ENCODE results near the gene RAD23A.
"Not testable (repeated sequence)": the region's sequence is repeated elsewhere in the genome, so short reads cannot be mapped to it uniquely, and the experiment has no call there.

Gene RAD23A

DNA sequence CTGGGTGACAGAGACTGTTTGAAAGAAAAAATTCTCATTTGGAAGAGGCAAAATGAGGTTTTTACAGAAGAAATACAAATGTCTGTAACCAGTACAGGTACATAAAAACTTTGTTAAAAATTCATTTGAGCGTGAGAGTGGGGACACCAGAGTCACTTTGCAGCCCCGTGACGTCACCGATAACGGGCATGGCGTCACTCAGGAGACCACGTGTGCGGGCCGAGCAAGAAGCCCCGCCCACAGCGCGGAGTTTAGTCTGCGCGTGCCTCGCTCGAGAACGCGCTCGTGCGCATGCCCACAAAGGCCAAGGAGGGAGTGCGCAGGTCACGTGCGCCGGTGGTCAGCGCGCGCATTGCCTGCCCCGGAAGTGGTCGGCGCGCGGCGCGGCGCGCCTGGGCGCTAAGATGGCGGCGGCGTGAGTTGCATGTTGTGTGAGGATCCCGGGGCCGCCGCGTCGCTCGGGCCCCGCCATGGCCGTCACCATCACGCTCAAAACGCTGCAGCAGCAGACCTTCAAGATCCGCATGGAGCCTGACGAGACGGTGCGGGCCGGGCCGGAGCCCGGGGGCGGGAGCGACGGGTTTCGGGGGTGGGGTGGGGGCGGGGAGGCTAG lies at the start of gene RAD23A:
RAD23A (plus strand) TSS at position 384 of the 613 bp plus-strand sequence; CDS start at position 471, 87 bp downstream.
- Mint-ChIP-seq H3K36me3 (ENCODE audit: low read depth) (peaks cover 95% of the 10 kb centered on the region), H3K9me3 (no peaks in the 10 kb centered on the region), H3K27me3 (no peaks in the 10 kb centered on the region), H3K4me3 (peak within 1 kb of the TSS; percentile 92), H3K4me1 (ENCODE audit: low read depth) (peaks cover 71% of the 10 kb centered on the region), H3K27ac (peak within 1 kb of the TSS; percentile 95)
- intact Hi-C loops (cut with micrococcal nuclease) = no loop called here

DNA sequence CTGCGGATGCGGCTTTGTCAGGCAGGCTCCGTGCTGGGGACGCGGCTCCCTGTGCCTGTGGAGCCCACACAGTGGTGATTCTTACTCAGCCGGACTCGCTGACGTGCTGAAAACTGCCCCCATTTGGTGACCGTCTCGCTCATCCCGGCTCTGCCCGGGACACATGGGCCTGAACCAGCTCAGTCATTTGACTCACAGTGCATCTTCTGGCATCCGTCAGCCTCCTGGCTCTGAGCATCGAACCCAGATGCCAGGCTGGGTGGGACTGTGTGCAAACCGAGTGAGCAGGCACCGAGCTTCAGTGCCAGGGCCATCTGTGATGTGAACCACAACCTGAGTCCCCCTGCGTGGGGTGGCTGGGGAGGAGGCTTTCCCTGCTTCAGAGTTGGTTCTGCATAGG lies 49.2 kb upstream of the RAD23A start:
- Mint-ChIP-seq H3K36me3 (ENCODE audit: low read depth) (peaks cover 73% of the 10 kb centered on the region), H3K27ac (no peak overlapping the region), H3K4me3 (no peak overlapping the region), H3K9me3 (no peaks in the 10 kb centered on the region), H3K4me1 (ENCODE audit: low read depth) (peaks cover 10% of the 10 kb centered on the region), H3K27me3 (no peaks in the 10 kb centered on the region)
- intact Hi-C loops (cut with micrococcal nuclease) = no loop called here

GRCh38 chr19:12899891-12900518 lies 45.7 kb upstream of the RAD23A start:
- no peak overlapping the region for H3K27ac Mint-ChIP-seq
- H3K4me3 Mint-ChIP-seq = no peak overlapping the region
- no peaks in the 10 kb centered on the region for H3K27me3 Mint-ChIP-seq
- intact Hi-C loops (cut with micrococcal nuclease) = no loop called here
- peaks cover 60% of the 10 kb centered on the region for H3K36me3 Mint-ChIP-seq (ENCODE audit: low read depth)
- no peaks in the 10 kb centered on the region for H3K4me1 Mint-ChIP-seq (ENCODE audit: low read depth)
- H3K9me3 Mint-ChIP-seq = no peaks in the 10 kb centered on the region

DNA sequence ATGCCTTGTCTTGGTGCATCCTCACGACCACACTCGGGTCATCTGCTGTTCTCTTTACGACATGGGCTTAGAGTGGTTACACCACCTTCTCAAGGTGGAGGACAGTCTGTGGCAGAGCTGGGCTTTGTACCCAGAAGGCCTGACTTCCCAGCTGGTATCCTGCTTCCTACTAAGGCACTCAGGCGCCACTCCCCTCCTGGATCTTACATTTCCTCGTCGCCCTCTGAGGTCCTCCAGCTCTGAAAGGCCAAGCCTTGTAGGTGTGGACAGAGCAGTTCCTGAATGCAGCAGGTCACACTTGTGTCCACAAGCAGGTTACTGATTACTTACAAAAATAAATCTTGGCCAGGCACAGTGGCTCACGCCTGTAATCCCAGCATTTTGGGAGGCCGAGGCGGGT lies 38.5 kb upstream of the RAD23A start:
- H3K9me3 Mint-ChIP-seq = no peaks in the 10 kb centered on the region
- peaks cover 2% of the 10 kb centered on the region for H3K4me1 Mint-ChIP-seq (ENCODE audit: low read depth)
- intact Hi-C loops (cut with micrococcal nuclease) = no loop called here
- no peaks in the 10 kb centered on the region for H3K27me3 Mint-ChIP-seq
- no peak overlapping the region for H3K27ac Mint-ChIP-seq
- H3K4me3 Mint-ChIP-seq = no peak overlapping the region
- H3K36me3 Mint-ChIP-seq (ENCODE audit: low read depth) = peaks cover 7% of the 10 kb centered on the region

- H3K9me3 Mint-ChIP-seq = no peaks in the 10 kb centered on the region
- intact Hi-C loops (cut with micrococcal nuclease) = no loop called here
- H3K27ac Mint-ChIP-seq = peak overlapping the region; percentile 56
- H3K4me3 Mint-ChIP-seq = no peak overlapping the region
- no peaks in the 10 kb centered on the region for H3K36me3 Mint-ChIP-seq (ENCODE audit: low read depth)
- peaks cover 24% of the 10 kb centered on the region for H3K4me1 Mint-ChIP-seq (ENCODE audit: low read depth)
- no peaks in the 10 kb centered on the region for H3K27me3 Mint-ChIP-seq
These were observed 33.1 kb upstream of the RAD23A start for GRCh38 chr19:12912571-12912970.

DNA sequence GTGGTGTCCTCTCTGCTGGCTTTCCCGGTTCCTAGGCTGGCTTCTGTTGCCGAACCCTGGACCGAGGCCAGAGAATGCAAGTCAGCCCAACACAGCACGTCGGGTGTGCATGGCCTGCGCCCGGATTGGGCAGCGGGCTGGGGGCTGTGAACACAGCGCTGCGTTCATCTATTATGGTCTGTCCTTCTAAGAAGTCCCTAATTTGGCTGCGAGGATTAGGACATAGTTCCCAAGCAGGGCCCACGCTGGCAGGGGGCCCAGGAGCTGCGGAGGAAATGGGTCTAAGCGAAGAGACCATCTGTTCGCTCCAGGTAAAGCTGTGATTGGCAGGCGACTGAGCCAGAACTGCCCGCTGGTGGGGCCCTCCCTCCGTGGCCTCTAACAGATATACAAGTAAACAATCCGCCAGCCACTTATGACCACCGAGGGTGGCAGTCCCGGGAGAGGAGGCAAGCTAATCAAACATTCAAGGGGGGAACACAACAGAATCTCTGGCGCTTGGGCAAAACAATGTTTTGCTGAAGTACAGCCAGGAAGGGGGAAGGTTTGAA lies 32.6 kb upstream of the RAD23A start:
- Mint-ChIP-seq H3K9me3 (no peaks in the 10 kb centered on the region), H3K4me1 (ENCODE audit: low read depth) (peaks cover 27% of the 10 kb centered on the region), H3K27me3 (no peaks in the 10 kb centered on the region), H3K36me3 (ENCODE audit: low read depth) (no peaks in the 10 kb centered on the region), H3K4me3 (no peak overlapping the region), H3K27ac (peak overlapping the region; percentile 56)
- intact Hi-C loops (cut with micrococcal nuclease) = no loop called here

GRCh38 chr19:12913851-12914690 lies 31.6 kb upstream of the RAD23A start:
- Mint-ChIP-seq H3K36me3 (ENCODE audit: low read depth) (no peaks in the 10 kb centered on the region), H3K27me3 (no peaks in the 10 kb centered on the region), H3K4me1 (ENCODE audit: low read depth) (peaks cover 37% of the 10 kb centered on the region), H3K9me3 (no peaks in the 10 kb centered on the region), H3K27ac (peak overlapping the region; percentile 71), H3K4me3 (no peak overlapping the region)
- intact Hi-C loops (cut with micrococcal nuclease) = no loop called here

- H3K27me3 Mint-ChIP-seq; H3K27ac Mint-ChIP-seq; H3K36me3 Mint-ChIP-seq (ENCODE audit: low read depth); intact Hi-C loops (cut with micrococcal nuclease); H3K4me3 Mint-ChIP-seq; H3K9me3 Mint-ChIP-seq: not testable (repeated sequence)
- H3K4me1 Mint-ChIP-seq (ENCODE audit: low read depth) = peaks cover 41% of the 10 kb centered on the region
These were observed 29.8 kb upstream of the RAD23A start for GRCh38 chr19:12915860-12916259.

DNA sequence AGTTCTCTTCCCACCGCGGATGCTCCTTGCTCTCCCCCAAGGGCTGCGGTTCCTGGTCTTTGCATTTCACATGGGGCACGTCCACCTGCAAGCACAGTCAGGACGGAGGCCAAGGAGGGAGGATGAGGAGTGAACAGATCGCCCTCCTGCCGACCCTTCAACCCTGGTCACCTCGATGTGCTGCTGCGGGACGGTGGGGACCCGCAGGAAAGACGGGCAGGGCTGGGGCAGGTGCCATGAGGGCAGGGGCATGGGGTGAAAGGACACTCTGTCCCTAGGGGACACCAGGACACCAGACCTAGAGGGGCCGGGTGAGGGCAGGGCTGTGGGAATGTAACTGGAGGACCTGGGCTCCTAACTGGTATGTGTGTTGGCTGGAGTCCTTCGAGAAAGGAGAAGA lies 27.4 kb upstream of the RAD23A start:
- Mint-ChIP-seq H3K27me3 (no peaks in the 10 kb centered on the region), H3K27ac (peak overlapping the region; percentile 83), H3K4me1 (ENCODE audit: low read depth) (peaks cover 30% of the 10 kb centered on the region), H3K4me3 (peak overlapping the region; percentile 38), H3K9me3 (no peaks in the 10 kb centered on the region), H3K36me3 (ENCODE audit: low read depth) (peaks cover 22% of the 10 kb centered on the region)
- intact Hi-C loops (cut with micrococcal nuclease) = loop anchor here (2.0 kb wide), 1 partner anchor 15 kb away; the partner anchor contains the start of gene FARSA

DNA sequence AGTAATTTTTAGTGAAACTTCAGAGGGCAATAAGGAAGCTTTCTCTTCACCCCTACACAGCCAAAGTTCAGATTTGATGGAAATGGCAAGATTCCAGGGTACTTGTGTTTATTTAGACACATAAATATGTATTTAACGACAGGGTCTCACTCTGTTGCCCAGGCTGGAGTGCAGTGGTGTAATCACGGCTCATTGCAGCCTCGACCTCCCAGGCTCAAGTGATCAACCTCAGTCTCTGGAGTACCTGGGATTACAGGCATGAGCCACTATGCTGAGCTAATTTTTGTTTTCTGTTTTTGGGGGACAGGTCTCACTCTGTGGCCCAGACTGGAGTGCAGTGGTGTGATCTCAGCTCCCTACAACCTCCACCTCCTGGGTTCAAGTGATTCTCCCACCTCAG lies 24.6 kb upstream of the RAD23A start:
- intact Hi-C loops (cut with micrococcal nuclease) = no loop called here
- Mint-ChIP-seq H3K4me1 (ENCODE audit: low read depth) (peaks cover 17% of the 10 kb centered on the region), H3K27me3 (no peaks in the 10 kb centered on the region), H3K9me3 (no peaks in the 10 kb centered on the region), H3K27ac (peak overlapping the region; percentile 83), H3K4me3 (no peak overlapping the region), H3K36me3 (ENCODE audit: low read depth) (peaks cover 50% of the 10 kb centered on the region)

DNA sequence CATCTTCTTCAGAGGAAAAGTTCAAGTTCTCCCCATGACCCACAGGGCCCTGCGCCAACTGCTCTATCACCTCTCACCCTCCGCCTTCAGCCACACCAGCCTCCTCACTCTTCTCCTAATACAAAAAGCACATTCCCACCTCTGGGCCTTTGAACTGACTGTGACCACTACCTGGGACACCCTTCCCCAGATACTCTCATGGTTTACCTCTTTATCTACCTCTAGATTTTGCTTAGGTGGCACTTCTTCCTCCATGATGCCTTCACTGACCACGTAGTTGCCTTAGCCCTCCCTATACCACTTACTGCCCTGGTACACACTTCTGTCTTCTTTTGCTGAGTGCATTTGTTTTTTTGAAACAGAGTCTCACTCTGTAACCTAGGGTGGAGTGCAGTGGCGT lies 22.7 kb upstream of the RAD23A start:
- Mint-ChIP-seq H3K27ac (no peak overlapping the region), H3K4me1 (ENCODE audit: low read depth) (peaks cover 16% of the 10 kb centered on the region), H3K4me3 (no peak overlapping the region), H3K36me3 (ENCODE audit: low read depth) (peaks cover 69% of the 10 kb centered on the region), H3K9me3 (no peaks in the 10 kb centered on the region), H3K27me3 (no peaks in the 10 kb centered on the region)
- intact Hi-C loops (cut with micrococcal nuclease) = no loop called here

DNA sequence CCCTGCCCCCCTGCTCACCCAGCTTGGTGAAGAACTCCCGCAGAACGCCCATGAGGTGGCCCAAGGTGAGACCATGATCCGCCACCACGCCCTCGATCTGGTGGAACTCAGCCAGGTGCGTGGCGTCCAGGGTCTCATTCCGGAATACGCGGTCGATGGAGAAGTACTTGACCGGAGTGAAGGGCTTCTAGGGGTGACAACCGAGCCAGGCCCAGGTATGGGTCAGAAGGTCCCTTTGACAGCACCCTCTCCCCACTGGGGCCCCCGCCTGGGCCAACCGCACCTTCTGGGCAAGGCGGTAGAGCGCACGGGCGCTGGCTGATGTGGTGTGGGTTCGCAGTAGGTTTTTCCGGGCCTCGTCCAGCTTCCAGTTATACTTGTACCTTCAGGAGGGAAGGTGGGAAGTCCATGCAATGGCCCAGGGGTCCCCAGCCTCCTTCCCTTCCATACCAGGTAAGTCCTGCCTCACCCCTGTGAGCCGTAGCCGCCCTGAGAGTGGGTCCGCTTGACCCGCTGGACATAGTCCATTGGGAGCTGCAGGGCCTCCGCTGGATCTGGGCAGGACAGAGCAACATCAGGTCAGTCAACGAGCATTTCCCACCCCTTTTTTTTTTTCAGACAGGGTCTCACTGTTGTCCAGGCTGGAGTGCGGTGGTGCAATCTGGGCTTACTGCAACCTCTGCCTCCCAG lies 20.9 kb upstream of the RAD23A start:
- Mint-ChIP-seq H3K36me3 (ENCODE audit: low read depth) (peaks cover 87% of the 10 kb centered on the region), H3K27ac (no peak overlapping the region), H3K27me3 (no peaks in the 10 kb centered on the region), H3K4me1 (ENCODE audit: low read depth) (no peaks in the 10 kb centered on the region), H3K4me3 (no peak overlapping the region), H3K9me3 (no peaks in the 10 kb centered on the region)
- intact Hi-C loops (cut with micrococcal nuclease) = no loop called here

GRCh38 chr19:12930002-12930645 lies 15.5 kb upstream of the RAD23A start:
- H3K27me3 Mint-ChIP-seq = no peaks in the 10 kb centered on the region
- H3K4me1 Mint-ChIP-seq (ENCODE audit: low read depth) = peaks cover 34% of the 10 kb centered on the region
- H3K27ac Mint-ChIP-seq = no peak overlapping the region
- H3K36me3 Mint-ChIP-seq (ENCODE audit: low read depth) = peaks cover 74% of the 10 kb centered on the region
- intact Hi-C loops (cut with micrococcal nuclease) = no loop called here
- H3K4me3 Mint-ChIP-seq = no peak overlapping the region
- H3K9me3 Mint-ChIP-seq = no peaks in the 10 kb centered on the region
